A673 (cell line): ENCODE data around the gene PKP3. TPM values are rescaled to one million over a fixed set of nuclear protein-coding genes. Genes with fewer than 3 reads are reported as not detected.

Source experiments
- BruUV-seq: library from RNA; stranded (reverse); fragments of 400-500 nt; replicated peaks from 2 replicates; lab custom pipeline; 2021; lab: Mats Ljungman, UMichigan
- CTCF ChIA-PET: fragments of 300-600 bp; sonication (Branson Sonifier 250); formaldehyde crosslinking; loops from one replicate; lab custom pipeline; 2022; ENCODE audit warnings: antibody characterized with exemption; lab: Charles Lee
- POLR2A ChIA-PET: fragments of 300-600 bp; sonication (Branson Sonifier 250); formaldehyde crosslinking; loops from one replicate; lab custom pipeline; 2022; ENCODE audit warnings: antibody characterized with exemption; ENCODE audit not compliant: low non-redundant PET; lab: Charles Lee
- DNase-seq: peaks from one replicate; pipeline ENCODE4 v3.0.0-alpha.2; 2015; ENCODE audit warnings: low spot score
- H3K27ac ChIP-seq: fragments of 200-600 bp; sonication (generic); 2 replicates; pipeline ENCODE4 v1.5.1; 2016; ENCODE audit warnings: mixed run types, low read depth, mild to moderate bottlenecking, mixed read lengths, antibody characterized with exemption, low read length; ENCODE audit not compliant: poor library complexity, severe bottlenecking
- H3K27me3 ChIP-seq: fragments of 200-600 bp; sonication (generic); replicated peaks from 2 replicates; pipeline ENCODE4 v1.6.1; 2017; ENCODE audit warnings: mixed run types, low read depth, mild to moderate bottlenecking, mixed read lengths, antibody characterized with exemption, low read length; ENCODE audit not compliant: insufficient read depth, poor library complexity
- H3K36me3 ChIP-seq: fragments of 200-600 bp; sonication (generic); 2 replicates; pipeline ENCODE4 v1.6.1; 2016; ENCODE audit warnings: mixed run types, mild to moderate bottlenecking, mixed read lengths, antibody characterized with exemption, low read length; ENCODE audit not compliant: insufficient read depth, poor library complexity, severe bottlenecking
- H3K4me1 ChIP-seq: fragments of 200-600 bp; sonication (generic); 2 replicates; pipeline ENCODE4 v1.6.1; 2017; ENCODE audit warnings: mixed run types, mild to moderate bottlenecking, mixed read lengths, antibody characterized with exemption, low read length; ENCODE audit not compliant: insufficient read depth, poor library complexity, severe bottlenecking
- H3K4me3 ChIP-seq: fragments of 200-600 bp; sonication (generic); 2 replicates; pipeline ENCODE4 v1.5.1; 2016; ENCODE audit warnings: low read depth, mixed run types, mild to moderate bottlenecking, mixed read lengths, low read length; ENCODE audit not compliant: poor library complexity, severe bottlenecking
- H3K9me3 ChIP-seq: fragments of 200-600 bp; sonication (generic); 2 replicates; pipeline ENCODE4 v1.6.1; 2016; ENCODE audit warnings: mixed run types, low read depth, mild to moderate bottlenecking, mixed read lengths, antibody characterized with exemption, low read length; ENCODE audit not compliant: poor library complexity, severe bottlenecking
- CTCF ChIP-seq: fragments of 300-800, 200-600 bp; sonication (generic); conservative IDR thresholded peaks from 2 replicates; pipeline ENCODE4 v1.5.1; 2017; ENCODE audit warnings: low read depth, mild to moderate bottlenecking, antibody characterized with exemption, low read length, moderate library complexity, mixed read lengths
- EZH2 ChIP-seq: fragments of 200-600 bp; sonication (generic); IDR thresholded peaks from 2 replicates; pipeline ENCODE4 v1.6.1; 2017; ENCODE audit warnings: borderline replicate concordance, low read depth, mild to moderate bottlenecking, mixed read lengths, antibody characterized with exemption, low read length; ENCODE audit not compliant: poor library complexity, severe bottlenecking
- intact Hi-C: fragments of 100-400 bp; cut with micrococcal nuclease; formaldehyde crosslinking; loops from one replicate; pipeline ENCODE4 v1.10.0; 2022; ENCODE audit not compliant: unreplicated experiment
- total RNA-seq: library from RNA; stranded (reverse); gene quantifications from 2 replicates; pipeline ENCODE4 v1.2.3, GENCODE V29; 2021

PKP3 gene
- total RNA-seq, 1 experiment from 2014 or later, result not detected

DNA sequence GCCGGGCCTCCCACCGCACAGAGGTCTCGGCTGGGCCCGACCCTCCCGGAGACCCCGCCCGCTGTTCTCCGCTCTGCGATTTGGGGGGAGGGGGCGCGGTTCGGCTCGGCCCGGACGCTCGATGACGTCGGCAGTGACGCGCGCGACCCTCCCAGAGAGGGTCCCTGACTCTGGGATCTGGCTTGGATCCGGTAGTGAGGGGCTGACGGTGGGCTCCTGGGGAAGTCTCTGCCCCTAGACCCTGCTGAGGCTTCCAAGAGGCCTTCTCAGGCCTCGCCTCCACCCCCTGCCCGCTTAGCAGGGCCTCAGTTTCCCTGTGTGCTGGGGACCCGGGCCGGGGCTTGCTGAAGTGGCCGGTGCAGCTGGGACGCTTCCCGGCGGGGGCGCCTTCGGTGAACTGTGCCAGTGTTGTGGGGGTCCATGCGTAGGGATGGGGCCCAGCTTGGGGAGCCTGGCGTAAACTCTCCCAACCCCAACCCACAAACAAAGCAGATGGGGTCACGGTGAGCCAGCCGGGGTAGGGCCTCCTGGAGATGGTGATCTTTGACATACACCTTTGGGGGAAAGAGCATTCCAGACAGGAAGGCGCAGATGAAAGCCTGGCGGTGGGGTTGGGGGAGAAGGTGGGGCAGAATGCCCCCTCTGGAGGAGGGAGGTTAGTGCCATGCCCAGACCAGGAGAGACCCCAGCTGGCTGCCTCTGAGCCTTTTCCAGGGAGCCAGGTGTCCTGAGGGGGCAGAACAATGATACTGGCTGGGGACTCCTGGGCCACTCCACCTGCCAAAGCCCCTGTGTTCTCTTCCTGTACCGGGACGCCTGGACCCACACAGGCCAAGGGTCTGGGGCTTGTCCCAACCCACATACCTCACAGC lies 23.7 kb upstream of the PKP3 start:
- no peaks in the 10 kb centered on the region for H3K36me3 ChIP-seq
- intact Hi-C loops, result no loop called here
- no TSS peak for BruUV-seq
- ChIA-PET CTCF (no interaction called here), POLR2A (no interaction called here)
- no peaks in the 10 kb centered on the region for H3K9me3 ChIP-seq
- no peak overlapping the region for H3K27ac ChIP-seq
- H3K27me3 ChIP-seq, result no peaks in the 10 kb centered on the region
- no peak for DNase-seq
- peaks cover 9% of the 10 kb centered on the region for H3K4me1 ChIP-seq
- TF ChIP-seq CTCF (no peak), EZH2 (no peak)
- H3K4me3 ChIP-seq, result peak overlapping the region; percentile 44

- intact Hi-C loops, result no loop called here
- no TSS peak for BruUV-seq
- Histone ChIP-seq H3K4me1 (peaks cover 9% of the 10 kb centered on the region), H3K9me3 (no peaks in the 10 kb centered on the region), H3K4me3 (no peak overlapping the region), H3K27ac (no peak overlapping the region), H3K36me3 (no peaks in the 10 kb centered on the region), H3K27me3 (no peaks in the 10 kb centered on the region)
- TF ChIP-seq CTCF, result no peak
- TF ChIP-seq EZH2, result no peak
- ChIA-PET POLR2A (no interaction called here), CTCF (no interaction called here)
- no peak for DNase-seq
Measured at GRCh38 chr11:371051-371450, 23.0 kb upstream of the PKP3 start.

GRCh38 chr11:371716-372590 lies 22.1 kb upstream of the PKP3 start:
- no peak for TF ChIP-seq CTCF
- no peak for TF ChIP-seq EZH2
- H3K27me3 ChIP-seq, result no peaks in the 10 kb centered on the region
- H3K9me3 ChIP-seq, result no peaks in the 10 kb centered on the region
- POLR2A ChIA-PET, result no interaction called here
- H3K27ac ChIP-seq, result no peak overlapping the region
- no peak for DNase-seq
- intact Hi-C loops, result no loop called here
- BruUV-seq, result no TSS peak
- H3K4me1 ChIP-seq, result peaks cover 9% of the 10 kb centered on the region
- CTCF ChIA-PET, result no interaction called here
- H3K36me3 ChIP-seq, result no peaks in the 10 kb centered on the region
- no peak overlapping the region for H3K4me3 ChIP-seq
